K562 (cell line): ENCODE results near the gene VRK2. TPM values are rescaled to one million over a fixed set of nuclear protein-coding genes. Genes with fewer than 3 reads are reported as not detected.
A peak's percentile ranks its signal among the peaks of the same experiment; 100 is the strongest.

Experiments
- BACH1 ChIP-seq: fragments of 200-800 bp; sonication (Bioruptor generic); IDR thresholded peaks from 2 replicates; pipeline ENCODE4 v1.6.1; 2016; ENCODE audit warnings: missing genetic modification characterization, missing compliant biosample characterization
- BCL6 ChIP-seq: fragments of 250-450 bp; sonication (Bioruptor Pico); IDR thresholded peaks from 2 replicates; pipeline ENCODE4 v1.4.0; 2020
- COPS2 ChIP-seq: fragments of 450-650 bp; conservative IDR thresholded peaks from 2 replicates; pipeline ENCODE4 v1.6.1; 2016; ENCODE audit warnings: mild to moderate bottlenecking, moderate library complexity
- CSDE1 ChIP-seq, 2 experiments: fragments of 450-650 bp; IDR thresholded peaks; 2 replicates each; pipeline ENCODE4 v1.6.1; 2016; ENCODE audit warnings: mild to moderate bottlenecking in 1 of 2
- JUNB ChIP-seq: fragments of 450-650 bp; formaldehyde crosslinking; conservative IDR thresholded peaks from 2 replicates; pipeline ENCODE4 v1.4.0; 2020; ENCODE audit warnings: mild to moderate bottlenecking
- JUND ChIP-seq, 2 experiments: IDR thresholded peaks; 2 replicates in 1 of 2; 3 replicates in 1 of 2; pipeline ENCODE4 v1.6.1; 2011; ENCODE audit warnings: borderline replicate concordance in 2 of 2, low read depth in 2 of 2, low read length in 2 of 2, improper control_type of control experiment in 1 of 2, missing biosample characterization in 1 of 2, missing genetic modification characterization in 1 of 2, missing genetic modification reagents in 1 of 2
- LEF1 ChIP-seq: fragments of 450-650 bp; IDR thresholded peaks from 2 replicates; pipeline ENCODE4 v1.6.1; 2016; ENCODE audit warnings: mild to moderate bottlenecking
- MTA1 ChIP-seq: fragments of 450-650 bp; IDR thresholded peaks from 2 replicates; pipeline ENCODE4 v1.6.1; 2017; ENCODE audit warnings: borderline replicate concordance
- NFIC ChIP-seq: fragments of 450-650 bp; IDR thresholded peaks from 2 replicates; pipeline ENCODE4 v1.6.1; 2017; ENCODE audit warnings: mild to moderate bottlenecking, inconsistent platforms
- PTBP1 ChIP-seq: fragments of 200-400 bp; formaldehyde crosslinking; IDR thresholded peaks from 2 replicates; pipeline ENCODE4 v1.6.1; 2017; ENCODE audit warnings: low read depth, low read length
- RBM25 ChIP-seq: fragments of 200-400 bp; formaldehyde crosslinking; IDR thresholded peaks from 2 replicates; pipeline ENCODE4 v1.6.1; 2018; ENCODE audit warnings: low read length, low read depth, moderate library complexity; ENCODE audit not compliant: severe bottlenecking
- RHOXF2B ChIP-seq: fragments of 250-450 bp; sonication (Bioruptor Pico); conservative IDR thresholded peaks from 2 replicates; pipeline ENCODE4 v1.5.1; 2021
- SMARCE1 ChIP-seq: fragments of 450-650 bp; IDR thresholded peaks from 2 replicates; pipeline ENCODE4 v1.7.1; 2016; ENCODE audit warnings: mild to moderate bottlenecking
- SP2 ChIP-seq: IDR thresholded peaks from 2 replicates; pipeline ENCODE4 v1.6.1; 2011; ENCODE audit warnings: mild to moderate bottlenecking, low read depth, low read length, moderate library complexity; ENCODE audit not compliant: poor library complexity, severe bottlenecking; ENCODE audit errors: extremely low read depth
- STAT5A ChIP-seq: IDR thresholded peaks from 2 replicates; pipeline ENCODE4 v1.6.1; 2012; ENCODE audit warnings: low read length, inconsistent platforms, borderline replicate concordance
- TBL1XR1 ChIP-seq, 2 experiments: IDR thresholded peaks; 2 replicates each; pipeline ENCODE4 v1.6.1; 2012; ENCODE audit warnings: improper control_type of control experiment in 2 of 2, low read length in 2 of 2, mild to moderate bottlenecking in 1 of 2
- TRIM24 ChIP-seq, 2 experiments: fragments of 450-650 bp; IDR thresholded peaks; 2 replicates each; pipeline ENCODE4 v1.6.1; 2016
- U2AF2 ChIP-seq: fragments of 200-400 bp; formaldehyde crosslinking; optimal IDR thresholded peaks from 2 replicates; pipeline ENCODE3; 2017; ENCODE audit warnings: low read depth, mild to moderate bottlenecking, low read length
- ZBED1 ChIP-seq: IDR thresholded peaks from 2 replicates; pipeline ENCODE4 v1.6.1; 2014
- ZEB2 ChIP-seq: fragments of 450-650 bp; IDR thresholded peaks from 2 replicates; pipeline ENCODE4 v1.6.1; 2016
- ZNF695 ChIP-seq: fragments of 450-650 bp; formaldehyde crosslinking; IDR thresholded peaks from 2 replicates; pipeline ENCODE4 v1.4.0; 2020; ENCODE audit warnings: mild to moderate bottlenecking, moderate library complexity
- ZSCAN32 ChIP-seq: fragments of 450-650 bp; formaldehyde crosslinking; IDR thresholded peaks from 2 replicates; pipeline ENCODE4 v1.4.0; 2020; ENCODE audit warnings: mild to moderate bottlenecking, moderate library complexity
- polyA plus RNA-seq, 8 experiments: library from polyadenylated mRNA; depleted of rRNA in 4 of 8; stranded (reverse) in 5 of 8; unstranded in 3 of 8; fragments of >200 nt; fragmentation: Nextera tagmentation in 2 of 8; fragmentation: Illumina TruSeq in 1 of 8; extraction: Ambion mirVana in 2 of 8; extraction: Trizol in 1 of 8; gene quantifications; 2 replicates each; pipeline versions ENCODE4 v1.2.1 to v1.2.3, GENCODE V29; 2011 to 2014; ENCODE audit warnings: inconsistent platforms in 1 of 8, missing spikeins in 1 of 8
- total RNA-seq, 7 experiments: library from RNA; depleted of rRNA in 6 of 7; stranded (reverse); fragments of >200 nt in 6 of 7; fragmentation: Illumina TruSeq in 2 of 7; extraction: Trizol in 2 of 7; gene quantifications; 2 replicates each; pipeline versions ENCODE4 v1.2.1 to v1.2.3, GENCODE V29; 2011 to 2021; ENCODE audit warnings: low replicate concordance in 1 of 7
- TF ChIP-seq, protein P1 (sequence below): IDR thresholded peaks from 2 replicates; pipeline ENCODE4 v1.6.1; 2016; ENCODE audit warnings: missing genetic modification characterization, missing compliant biosample characterization

Gene VRK2
- total and polyA plus RNA-seq, 9 of the 15 experiments (the other 6 are each of a cell fraction or from before 2014, with no cell fraction given), result 22.6 to 49.2 (median 36.2) TPM

DNA sequence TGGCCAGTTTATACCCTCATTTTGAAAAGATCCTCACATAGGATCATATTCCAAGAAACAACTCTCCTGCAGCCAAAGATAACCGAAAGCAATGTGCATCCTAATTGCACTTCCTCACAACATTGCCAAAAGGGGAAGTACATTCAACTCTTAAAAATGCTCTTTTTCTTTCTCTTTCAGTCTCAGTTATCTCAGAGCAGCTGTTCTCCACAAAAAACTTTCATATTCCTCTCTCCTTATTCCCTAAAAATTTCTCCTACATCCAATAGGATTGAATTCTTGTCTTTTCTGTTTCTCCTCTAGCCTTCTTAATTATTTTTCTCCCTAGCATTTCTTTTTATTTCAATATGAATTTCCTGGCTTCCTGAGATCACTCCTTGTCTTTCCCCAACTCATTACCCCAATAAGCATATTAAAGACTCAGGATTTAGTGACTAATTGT lies 7.4 kb upstream of the VRK2 start (continued):
- TF ChIP-seq RBM25 (no peak), BCL6 (CRISPR knock-in tag) (no peak), U2AF2 (no peak), ZSCAN32 (no peak), PTBP1 (no peak), STAT5A (peak; percentile 88), SP2 (no peak), NFIC (0 out of 2 replicates have a peak, but pooled peaks have one; percentile 17), RHOXF2B (no peak), CSDE1 (IDR thresholded peaks at IDR 0.05) (no peak), JUNB (CRISPR knock-in tag) (no peak), SMARCE1 (peak; percentile 89), TBL1XR1 (IDR thresholded peaks at IDR 0.05; ENCODE audit: low read length in 2 of 2) (no peak), ZEB2 (peak; percentile 48; the same call in 1 of the 2 replicates), LEF1 (peak; percentile 54; the same call in 1 of the 2 replicates), TRIM24 (IDR thresholded peaks at IDR 0.05) (0 out of 4 replicates have a peak, but pooled peaks of 1 of the 2 experiments have one; percentile 51), BACH1 (tag) (no peak), MTA1 (0 out of 2 replicates have a peak, but pooled peaks have one; percentile 15), ZNF695 (CRISPR knock-in tag) (no peak), COPS2 (no peak), ZBED1 (no peak), JUND (IDR thresholded peaks at IDR 0.05; ENCODE audit: borderline replicate concordance, low read depth, low read length) (no peak), JUND (tag; IDR thresholded peaks at IDR 0.05; ENCODE audit: borderline replicate concordance, low read depth, low read length) (peak; percentile 14; the same call in 1 of the 3 replicates)
- TF ChIP-seq, protein P1, sequence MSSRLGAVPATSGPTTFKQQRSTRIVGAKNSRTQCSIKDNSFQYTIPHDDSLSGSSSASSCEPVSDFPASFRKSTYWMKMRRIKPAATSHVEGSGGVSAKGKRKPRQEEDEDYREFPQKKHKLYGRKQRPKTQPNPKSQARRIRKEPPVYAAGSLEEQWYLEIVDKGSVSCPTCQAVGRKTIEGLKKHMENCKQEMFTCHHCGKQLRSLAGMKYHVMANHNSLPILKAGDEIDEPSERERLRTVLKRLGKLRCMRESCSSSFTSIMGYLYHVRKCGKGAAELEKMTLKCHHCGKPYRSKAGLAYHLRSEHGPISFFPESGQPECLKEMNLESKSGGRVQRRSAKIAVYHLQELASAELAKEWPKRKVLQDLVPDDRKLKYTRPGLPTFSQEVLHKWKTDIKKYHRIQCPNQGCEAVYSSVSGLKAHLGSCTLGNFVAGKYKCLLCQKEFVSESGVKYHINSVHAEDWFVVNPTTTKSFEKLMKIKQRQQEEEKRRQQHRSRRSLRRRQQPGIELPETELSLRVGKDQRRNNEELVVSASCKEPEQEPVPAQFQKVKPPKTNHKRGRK (tag), result peak; percentile 87
